ENCODE measurements around the gene DNAH2. TPM values are rescaled to one million over a fixed set of nuclear protein-coding genes. Genes with fewer than 3 reads are reported as not detected.

DNAH2 gene
- total RNA-seq, 1 experiment from 2014 or later = 0.13 TPM

DNA sequence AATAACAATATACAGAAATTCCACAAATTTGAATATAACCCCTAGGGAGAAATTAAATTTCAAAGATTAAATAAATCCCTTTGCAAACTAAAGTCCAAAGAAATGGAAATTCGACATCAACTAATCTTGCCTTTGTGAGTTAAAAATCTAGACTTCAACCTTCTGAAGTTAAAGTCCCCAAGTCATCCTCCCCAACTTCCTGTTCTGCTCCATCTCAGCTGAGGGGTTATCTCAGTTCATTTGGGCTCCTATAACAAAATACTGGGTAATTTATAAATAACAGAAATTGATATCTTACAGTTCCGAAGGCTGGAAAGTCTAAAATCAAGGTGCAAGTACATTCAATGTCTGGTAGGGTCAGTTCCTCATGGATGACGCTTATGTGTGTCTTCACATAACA, 93.7 kb downstream of the DNAH2 start:
- in situ Hi-C loops (cut with HindIII; ENCODE audit: low pct_unique_long_range_greater_than_20kb, low sequenced_read_pairs) (no loop called here), intact Hi-C loops (cut with micrococcal nuclease; ENCODE audit: unreplicated experiment) (no loop called here)
- Histone ChIP-seq H3K36me3 (ENCODE audit: control insufficient read depth, insufficient read depth, low read length) (no peaks in the 10 kb centered on the region), H3K4me1 (ENCODE audit: control insufficient read depth, insufficient read depth, low read length) (no peaks in the 10 kb centered on the region), H3K27me3 (ENCODE audit: control insufficient read depth, insufficient read depth, low read length) (no peaks in the 10 kb centered on the region), H3K4me3 (ENCODE audit: low read depth in 2 of 2, low read length in 2 of 2) (no peak overlapping the region), H3K27ac (ENCODE audit: low read length) (no peak overlapping the region), H3K9me3 (ENCODE audit: control insufficient read depth, insufficient read depth, low read depth, low read length) (no peaks in the 10 kb centered on the region)
- ChIA-PET POLR2A (no interaction called here), CTCF (no interaction called here)
- ATAC-seq = no peak
- BruUV-seq (replicated peaks) = no TSS peak
- no peak for TF ChIP-seq TCF7L2 (IDR thresholded peaks at IDR 0.05; ENCODE audit: low read depth, low read length)
- TF ChIP-seq CTCF (IDR thresholded peaks at IDR 0.05) = no peak
- TF ChIP-seq SIN3A (IDR thresholded peaks at IDR 0.05; ENCODE audit: borderline replicate concordance, insufficient read depth, low read depth, low read length) = no peak
- no peak for TF ChIP-seq POLR2AphosphoS5 (IDR thresholded peaks at IDR 0.05; ENCODE audit: low read depth, low read length)
- no peak for DNase-seq (ENCODE audit: low read depth, low spot score)

GRCh38 chr17:7814969-7815368, 97.4 kb downstream of the DNAH2 start:
- intact Hi-C loops (cut with micrococcal nuclease; ENCODE audit: unreplicated experiment) = no loop called here
- Histone ChIP-seq H3K36me3 (ENCODE audit: control insufficient read depth, insufficient read depth, low read length) (no peaks in the 10 kb centered on the region), H3K9me3 (ENCODE audit: control insufficient read depth, insufficient read depth, low read depth, low read length) (no peaks in the 10 kb centered on the region), H3K27ac (ENCODE audit: low read length) (no peak overlapping the region), H3K4me3 (ENCODE audit: low read depth in 2 of 2, low read length in 2 of 2) (no peak overlapping the region), H3K27me3 (ENCODE audit: control insufficient read depth, insufficient read depth, low read length) (no peaks in the 10 kb centered on the region), H3K4me1 (ENCODE audit: control insufficient read depth, insufficient read depth, low read length) (no peaks in the 10 kb centered on the region)
- POLR2A ChIA-PET = no interaction called here
- BruUV-seq (replicated peaks) = no TSS peak
- TF ChIP-seq REST (IDR thresholded peaks at IDR 0.05; ENCODE audit: insufficient read depth in 1 of 2, low read depth in 2 of 2, low read length in 1 of 2) (no peak), POLR2AphosphoS5 (IDR thresholded peaks at IDR 0.05; ENCODE audit: low read depth, low read length) (no peak), TCF7L2 (IDR thresholded peaks at IDR 0.05; ENCODE audit: low read depth, low read length) (no peak), SIN3A (IDR thresholded peaks at IDR 0.05; ENCODE audit: borderline replicate concordance, insufficient read depth, low read depth, low read length) (no peak), CTCF (IDR thresholded peaks at IDR 0.05) (no peak)
- CTCF ChIA-PET = no interaction called here
- in situ Hi-C loops (cut with HindIII; ENCODE audit: low pct_unique_long_range_greater_than_20kb, low sequenced_read_pairs) = no loop called here
- ATAC-seq (no peak), DNase-seq (ENCODE audit: low read depth, low spot score) (no peak)
